Germinal center (tissue), 1 donor: ENCODE data around the gene MFAP1.
"Not testable (repeated sequence)": the region's sequence is repeated elsewhere in the genome, so short reads cannot be mapped to it uniquely, and the experiment has no call there.

Source experiments
- DNase-seq: peaks from one replicate; pipeline ENCODE4 v3.0.0; 2012; ENCODE audit warnings: mixed read lengths, low spot score

The MFAP1 gene

DNA sequence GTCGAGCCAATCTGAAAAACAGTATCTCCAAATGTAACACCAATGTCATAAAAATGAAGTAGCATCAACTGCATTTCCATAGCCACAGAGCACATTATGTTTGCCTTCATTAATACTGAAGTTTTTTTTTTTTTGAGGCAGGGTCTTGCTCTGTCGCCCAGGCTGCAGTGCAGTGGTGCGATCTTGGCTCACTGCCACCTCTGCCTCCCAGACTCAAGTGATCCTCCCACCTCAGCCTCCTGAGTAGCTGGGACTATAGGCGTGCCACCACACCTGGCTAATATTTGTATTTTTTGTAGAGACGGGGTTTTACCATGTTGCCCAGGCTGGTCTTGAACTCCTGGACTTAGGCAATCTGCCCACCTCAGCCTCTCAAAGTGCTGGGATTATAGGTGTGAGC lies 9.4 kb downstream of the MFAP1 start:
- not testable (repeated sequence) for DNase-seq

DNA sequence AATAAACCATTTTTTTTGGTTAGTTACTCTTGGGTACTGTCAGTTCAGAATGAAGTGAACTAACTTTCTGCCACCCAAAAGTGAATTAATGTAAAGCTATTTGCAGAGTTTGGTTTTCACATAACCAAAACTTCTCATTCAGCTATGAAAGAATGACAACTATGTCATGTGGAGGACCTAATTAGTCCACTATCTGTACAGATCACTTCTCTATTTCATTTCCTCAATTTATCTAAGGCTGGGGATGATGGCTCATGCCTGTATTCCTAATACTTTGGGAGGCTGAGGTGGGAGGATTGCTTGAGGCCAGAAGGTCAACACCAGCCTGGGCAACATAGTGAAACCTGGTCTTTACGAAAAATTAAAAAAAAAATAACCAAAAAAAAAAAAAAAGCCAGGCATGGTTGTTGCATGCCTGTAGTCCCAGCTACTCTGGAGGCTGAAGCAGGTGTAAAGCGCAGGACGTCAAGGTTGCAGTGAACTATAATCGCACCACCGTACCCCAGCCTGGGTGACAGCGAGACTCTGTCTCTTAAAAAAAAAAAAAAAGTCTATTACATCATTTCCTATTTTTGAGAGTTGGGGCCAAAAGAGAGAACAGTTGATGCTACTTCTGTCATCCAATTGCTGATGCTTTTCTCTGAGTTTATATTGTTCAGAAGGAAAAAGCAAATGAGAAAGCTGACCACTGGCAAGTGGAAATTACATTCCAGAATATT lies 15.4 kb downstream of the MFAP1 start:
- DNase-seq = peak; percentile 68

DNA sequence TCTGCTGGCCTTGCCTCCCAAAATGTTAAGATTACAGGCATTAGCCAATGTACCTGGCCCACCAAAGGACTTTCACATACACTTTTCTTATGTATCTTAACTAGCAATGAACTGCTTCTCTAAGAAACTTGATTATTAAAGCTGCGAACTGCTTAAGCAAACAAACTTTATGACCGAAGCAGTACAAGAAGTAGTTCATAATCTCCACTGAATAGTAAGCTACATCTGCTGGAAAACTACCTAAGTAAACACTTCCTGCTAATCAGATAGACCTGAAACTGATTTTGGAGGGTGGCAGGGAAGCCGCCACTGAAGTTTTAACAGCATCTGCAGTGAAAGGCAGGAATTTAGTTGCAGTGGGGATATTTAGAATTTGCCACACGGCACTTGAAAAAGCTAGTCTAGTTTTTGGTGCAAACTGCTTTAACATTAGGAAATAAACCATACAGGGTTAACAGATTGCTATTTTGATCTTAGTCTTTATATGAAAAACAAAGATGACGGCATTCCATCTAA lies 16.0 kb downstream of the MFAP1 start:
- DNase-seq = no peak

DNA sequence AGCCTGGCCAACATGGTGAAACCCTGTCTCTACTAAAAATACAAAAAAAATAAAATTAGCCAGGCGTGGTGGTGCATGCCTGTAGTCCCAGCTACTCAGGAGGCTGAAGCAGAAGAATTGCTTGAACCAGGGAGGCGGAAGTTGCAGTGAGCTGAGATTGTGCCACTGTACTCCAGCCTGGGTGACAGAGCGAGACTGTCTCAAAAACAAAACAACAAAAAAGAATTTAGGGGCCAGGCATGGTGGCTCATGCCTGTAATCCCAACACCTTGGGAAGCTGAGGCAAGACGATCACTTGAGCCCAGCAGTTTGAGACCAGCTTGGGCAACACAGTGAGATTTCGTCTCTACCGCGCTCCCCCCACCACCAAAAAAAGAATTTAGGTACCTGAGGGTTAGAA lies 21.8 kb downstream of the MFAP1 start:
- DNase-seq = not testable (repeated sequence)

DNA sequence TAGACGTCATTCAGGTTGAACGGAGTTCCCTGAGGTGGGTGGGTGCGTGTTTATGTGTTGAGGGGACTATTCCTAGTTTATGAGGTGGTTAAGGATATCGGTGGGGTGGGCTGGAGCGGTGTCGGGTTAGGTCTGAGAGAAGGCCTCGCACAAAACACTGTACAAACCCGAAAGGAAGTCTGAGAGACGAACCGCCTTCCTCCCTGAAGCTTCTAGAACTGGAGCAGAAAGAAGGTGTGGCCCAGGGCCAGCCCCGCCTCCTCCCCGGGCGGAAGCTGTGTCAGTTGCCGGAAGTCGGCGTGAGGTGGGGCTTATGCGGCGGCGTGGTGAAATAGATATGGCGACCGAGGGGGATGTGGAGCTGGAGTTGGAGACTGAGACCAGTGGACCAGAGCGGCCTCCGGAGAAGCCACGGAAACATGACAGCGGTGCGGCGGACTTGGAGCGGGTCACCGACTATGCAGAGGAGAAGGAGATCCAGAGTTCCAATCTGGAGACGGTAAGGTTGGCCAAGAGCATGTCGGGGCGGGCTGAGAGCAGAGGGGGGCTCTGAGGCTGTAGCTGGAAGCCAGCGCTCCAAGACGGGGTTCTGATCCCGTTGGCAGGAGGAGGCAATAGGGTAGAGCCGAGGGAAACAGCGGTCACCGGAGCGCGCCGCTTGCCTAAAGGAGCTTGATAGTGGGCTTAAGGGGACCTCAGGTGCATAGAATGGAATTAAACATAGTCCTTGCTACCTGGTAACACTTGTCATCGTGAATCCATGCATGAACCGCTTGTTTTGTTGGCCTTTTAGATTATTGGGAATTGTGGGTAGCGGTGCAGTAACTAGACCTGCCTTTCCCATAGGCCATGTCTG lies 24.0 kb downstream of the MFAP1 start, which contains the start of gene HYPK:
Gene HYPK (plus strand): TSS at position 314 of the 856 bp plus-strand sequence. CDS start 24 bp downstream, at position 338.
- DNase-seq = peak; percentile 87

DNA sequence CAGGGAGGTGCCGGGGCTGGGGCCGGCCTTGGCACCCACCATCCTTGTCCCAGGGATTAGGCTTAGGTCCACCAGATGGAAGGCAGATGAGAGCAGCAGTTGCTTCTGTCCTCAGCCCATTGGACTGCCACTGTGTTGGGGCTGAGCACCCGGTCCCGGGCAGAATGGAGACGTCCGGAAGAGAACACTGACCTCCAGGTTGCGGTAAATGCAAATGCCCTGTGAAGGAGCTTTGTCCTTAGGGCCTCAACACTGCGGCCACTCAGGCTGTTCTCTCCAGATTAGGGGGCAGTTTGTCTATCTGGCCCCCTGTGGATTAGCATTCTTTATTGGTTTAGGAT lies 24.6 kb downstream of the MFAP1 start, which contains the start of gene SERINC4:
Gene SERINC4 (minus strand): TSS at position 276 of the 341 bp plus-strand sequence. CDS start 234 bp downstream, at position 42.
- no peak for DNase-seq

DNA sequence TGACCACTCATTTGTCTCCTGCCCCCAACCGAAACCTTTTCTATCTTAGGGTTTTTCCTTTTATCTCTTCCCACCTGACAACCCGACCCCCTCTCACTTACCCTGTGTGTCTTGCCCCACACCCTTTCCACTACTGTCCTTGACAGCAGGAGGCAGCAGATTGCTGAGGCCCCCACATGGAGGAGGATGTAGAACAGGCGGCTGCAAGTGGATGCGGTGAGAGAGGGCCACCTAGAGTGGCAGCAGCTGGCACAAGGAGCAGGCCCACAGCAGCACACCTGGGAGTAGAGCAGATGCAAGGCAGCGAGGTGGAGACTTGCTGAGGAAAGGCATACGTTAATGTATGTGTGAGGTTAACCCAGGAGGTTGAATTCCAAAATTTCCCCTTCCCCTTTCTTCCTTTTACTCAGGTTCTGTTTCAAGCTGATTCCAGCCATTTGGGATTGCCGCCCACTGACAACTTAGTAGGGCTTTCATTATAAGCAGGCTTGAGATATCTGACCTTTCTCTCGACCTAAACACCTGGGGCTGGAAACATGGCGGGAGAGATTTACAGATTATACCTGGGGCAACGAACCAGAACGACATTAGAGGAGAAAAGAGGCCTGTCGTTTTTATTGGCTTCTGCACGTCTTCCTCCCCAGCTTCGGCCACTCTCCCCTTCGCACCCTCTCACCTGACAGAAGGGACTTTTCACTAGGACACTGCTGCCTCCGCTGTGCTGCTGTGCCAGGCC lies 25.1 kb downstream of the MFAP1 start:
- peak; percentile 41 for DNase-seq

DNA sequence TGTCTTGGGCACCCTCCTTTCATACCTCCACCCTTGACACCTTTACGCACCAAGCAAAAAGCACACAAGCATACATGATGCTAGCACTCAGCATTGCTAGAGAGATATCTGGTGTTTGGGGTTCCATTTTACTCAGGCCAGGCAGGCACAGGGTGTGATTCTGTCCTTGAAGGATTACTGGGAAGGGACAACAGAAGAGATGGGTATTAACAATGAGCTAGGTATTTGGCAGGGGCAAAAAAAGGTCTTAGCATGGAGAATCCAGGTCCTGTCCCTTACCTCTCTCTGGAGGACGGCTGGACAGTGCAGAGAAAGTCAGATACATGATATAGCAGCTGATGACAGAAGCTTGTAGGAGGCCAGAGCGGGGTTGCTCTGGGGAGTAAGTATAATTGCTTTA lies 27.9 kb downstream of the MFAP1 start:
- DNase-seq = no peak

DNA sequence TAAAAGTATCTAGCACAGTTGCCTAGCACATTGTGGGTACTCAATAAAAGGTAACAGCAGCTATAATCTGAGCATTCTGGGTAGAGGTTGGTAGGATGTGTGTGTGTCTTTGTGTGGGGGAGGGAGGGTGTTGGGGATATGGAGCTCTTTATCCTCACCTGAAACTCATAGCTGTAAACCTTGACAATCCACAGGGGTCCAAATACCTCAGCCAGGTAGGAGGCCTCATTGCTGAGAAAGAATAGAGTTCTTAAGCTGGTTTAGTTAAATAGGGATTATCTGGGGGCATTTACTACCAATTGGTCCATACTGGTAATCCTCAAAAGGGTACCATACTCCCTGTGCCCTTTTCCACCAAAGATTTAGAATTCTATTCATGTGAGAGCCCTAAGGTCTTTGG lies 28.5 kb downstream of the MFAP1 start:
- DNase-seq = no peak

DNA sequence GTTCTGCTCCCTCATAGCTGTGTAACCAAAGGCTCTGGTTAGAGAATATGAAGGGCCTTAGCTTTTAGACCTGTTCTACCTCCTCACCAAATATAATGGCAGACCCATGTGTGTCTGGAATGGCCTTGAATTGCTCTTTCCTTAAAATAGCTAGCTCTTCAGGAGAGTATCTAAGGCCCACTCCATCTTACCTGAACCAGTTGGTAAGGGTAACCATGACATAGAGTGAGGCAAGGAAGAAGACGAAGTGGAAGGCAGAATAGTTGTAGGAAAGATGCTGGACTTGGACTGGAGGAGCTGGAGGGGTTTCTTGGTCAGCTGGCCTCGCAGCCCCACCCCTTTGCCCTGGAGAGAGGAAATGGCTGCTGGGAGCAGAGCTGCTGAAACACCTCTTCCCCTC lies 29.3 kb downstream of the MFAP1 start:
- DNase-seq = no peak

DNA sequence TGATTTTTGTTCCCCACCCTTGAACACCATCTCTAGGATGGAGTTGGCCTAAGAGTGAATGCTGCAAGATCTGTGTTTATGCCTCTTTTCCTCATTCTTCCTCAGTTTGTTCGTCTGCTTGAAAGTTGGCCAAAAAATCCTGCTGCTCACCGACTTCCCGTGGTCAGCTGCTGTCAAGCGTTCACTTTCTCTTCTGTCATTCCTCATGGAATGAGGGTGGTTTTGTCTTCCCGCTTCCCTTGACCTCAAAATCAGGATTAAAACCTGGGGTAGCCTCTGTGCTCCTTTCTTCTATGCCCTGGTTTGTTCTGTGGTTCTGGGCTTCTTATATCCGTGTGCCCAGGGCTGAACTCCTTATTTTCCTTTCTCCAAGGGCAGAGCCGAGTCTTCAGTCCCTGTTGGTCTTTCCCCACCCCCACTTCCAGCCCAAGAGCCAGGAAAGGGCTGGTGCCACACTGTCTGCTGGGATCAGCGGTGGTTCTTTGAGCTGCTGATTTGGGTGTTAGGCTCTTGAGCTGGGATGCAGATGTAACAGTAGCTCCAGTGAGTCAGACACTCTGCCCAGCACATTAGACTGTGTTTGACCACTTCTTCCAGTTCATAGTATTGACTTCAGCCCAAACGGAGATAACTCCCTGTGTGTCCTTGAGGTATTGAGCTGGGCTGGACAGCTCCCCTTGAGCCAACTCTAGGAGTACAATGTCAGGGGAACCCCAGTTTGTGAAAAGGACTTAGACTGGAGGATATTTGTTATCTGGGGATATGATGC lies 30.0 kb downstream of the MFAP1 start:
- no peak for DNase-seq

DNA sequence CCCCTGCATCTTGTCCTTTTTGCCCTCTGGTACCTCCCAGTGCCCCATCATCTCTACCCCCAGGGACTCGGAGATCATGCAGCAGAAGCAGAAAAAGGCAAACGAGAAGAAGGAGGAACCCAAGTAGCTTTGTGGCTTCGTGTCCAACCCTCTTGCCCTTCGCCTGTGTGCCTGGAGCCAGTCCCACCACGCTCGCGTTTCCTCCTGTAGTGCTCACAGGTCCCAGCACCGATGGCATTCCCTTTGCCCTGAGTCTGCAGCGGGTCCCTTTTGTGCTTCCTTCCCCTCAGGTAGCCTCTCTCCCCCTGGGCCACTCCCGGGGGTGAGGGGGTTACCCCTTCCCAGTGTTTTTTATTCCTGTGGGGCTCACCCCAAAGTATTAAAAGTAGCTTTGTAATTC lies 30.8 kb downstream of the MFAP1 start:
- DNase-seq = no peak

DNA sequence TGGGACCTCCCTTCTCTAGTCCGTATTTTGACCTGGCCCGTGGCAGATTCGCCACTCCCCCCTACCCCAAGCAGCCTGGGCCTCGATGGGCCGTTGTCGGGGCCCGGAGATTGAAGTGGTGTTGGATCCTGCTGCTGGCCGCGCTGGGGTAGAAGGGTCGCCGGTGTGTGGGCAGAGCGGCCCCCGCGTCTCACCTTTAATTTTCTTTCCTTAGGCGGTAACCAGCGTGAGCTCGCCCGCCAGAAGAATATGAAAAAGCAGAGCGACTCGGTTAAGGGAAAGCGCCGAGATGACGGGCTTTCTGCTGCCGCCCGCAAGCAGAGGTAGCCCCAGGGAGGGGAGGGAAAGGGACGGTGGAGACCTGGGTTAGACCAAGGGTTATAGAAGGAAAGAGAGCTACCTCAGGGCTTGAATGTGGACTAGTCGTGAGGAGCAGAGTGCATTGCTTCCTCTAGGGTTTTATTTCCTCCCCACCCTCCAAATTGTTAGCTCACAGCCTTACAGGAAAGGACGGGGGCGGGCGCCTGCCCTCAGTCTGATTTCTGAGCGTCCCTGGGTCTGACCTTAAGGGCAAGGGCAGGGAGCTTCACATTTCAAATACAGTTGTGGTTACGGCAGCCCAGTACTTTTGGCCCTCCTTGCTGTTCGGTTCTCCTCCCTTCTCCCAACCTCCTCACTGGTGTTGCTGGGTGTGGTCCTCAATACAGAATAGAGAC lies 31.6 kb downstream of the MFAP1 start:
- DNase-seq = peak; percentile 34

DNA sequence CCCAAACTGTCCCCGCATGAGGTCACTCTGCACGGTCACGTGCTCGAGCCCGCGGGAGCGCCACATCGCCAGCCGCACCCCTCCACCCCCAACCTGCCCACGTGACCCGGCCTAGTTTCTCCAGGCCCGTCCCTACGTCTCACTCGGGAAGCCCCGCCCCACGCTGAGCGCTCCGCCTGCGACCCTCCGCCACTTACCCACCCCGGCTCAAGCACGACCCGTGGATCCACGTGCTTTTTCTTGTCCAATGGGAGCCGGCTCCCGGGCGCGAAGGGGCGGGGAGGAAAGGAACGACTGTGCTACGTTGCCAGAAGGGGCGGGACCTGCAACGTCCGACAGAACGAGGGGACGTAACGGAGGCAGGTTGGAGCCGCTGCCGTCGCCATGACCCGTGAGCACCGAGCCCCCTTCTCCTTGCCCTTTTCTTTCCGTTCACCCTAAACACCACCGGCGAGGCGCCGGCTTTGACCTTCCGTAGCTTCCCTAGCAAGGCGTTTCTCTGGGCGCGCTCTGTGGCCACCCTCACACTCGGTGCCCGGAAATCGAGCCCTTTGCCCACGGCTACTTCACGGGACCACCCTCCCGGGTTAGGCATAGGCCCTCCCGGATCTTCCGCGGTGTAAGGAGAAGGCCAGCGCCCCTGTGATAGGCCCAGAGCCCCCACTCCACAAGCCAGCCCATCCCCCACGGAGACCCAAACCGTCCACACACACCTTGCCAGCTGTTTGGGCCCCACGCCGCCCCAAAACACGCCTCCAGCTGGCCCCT lies 32.3 kb downstream of the MFAP1 start, which contains the start of gene SERF2:
Gene SERF2 (plus strand): TSS at position 328 of the 768 bp plus-strand sequence. CDS start 57 bp downstream, at position 385.
- DNase-seq = peak; percentile 99

DNA sequence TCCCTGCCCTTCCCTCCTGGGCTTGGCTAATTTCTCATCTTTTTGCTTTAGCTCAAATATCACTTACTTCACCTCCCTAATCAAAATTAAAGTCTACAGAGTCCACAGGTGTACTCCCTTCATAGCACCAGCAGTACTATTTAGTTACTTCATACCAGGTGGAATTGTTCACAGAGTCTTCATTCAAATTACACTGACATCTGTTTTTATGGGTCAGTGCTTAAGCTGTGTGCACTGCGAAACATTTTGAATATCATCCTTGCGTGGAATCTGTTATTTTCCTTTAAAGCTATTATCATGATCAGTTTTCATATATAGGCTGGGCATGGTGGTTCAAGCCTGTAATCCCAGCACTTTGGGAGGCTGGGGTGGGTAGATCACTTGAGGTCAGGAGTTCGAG lies 35.1 kb downstream of the MFAP1 start:
- DNase-seq = peak; percentile 76

DNA sequence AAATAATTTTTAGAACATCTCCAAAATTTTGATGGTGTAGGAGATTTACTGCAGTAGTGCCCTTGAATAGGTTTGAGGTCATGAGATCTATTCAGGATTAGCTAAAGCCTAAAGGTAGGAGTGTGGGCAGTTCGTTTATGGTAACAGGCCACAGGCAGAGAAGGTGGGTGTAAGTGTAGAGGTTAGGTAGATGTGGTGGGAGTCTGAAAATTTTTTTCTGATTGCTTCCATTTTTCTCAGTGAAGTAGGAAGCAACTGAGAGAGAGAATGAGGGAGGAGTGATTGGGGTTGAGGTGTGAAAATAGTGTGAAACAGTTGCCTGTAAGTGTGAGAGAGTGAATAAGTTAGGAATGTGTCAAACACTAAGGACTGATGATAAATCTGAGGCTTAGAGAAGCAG lies 45.5 kb downstream of the MFAP1 start:
- no peak for DNase-seq

DNA sequence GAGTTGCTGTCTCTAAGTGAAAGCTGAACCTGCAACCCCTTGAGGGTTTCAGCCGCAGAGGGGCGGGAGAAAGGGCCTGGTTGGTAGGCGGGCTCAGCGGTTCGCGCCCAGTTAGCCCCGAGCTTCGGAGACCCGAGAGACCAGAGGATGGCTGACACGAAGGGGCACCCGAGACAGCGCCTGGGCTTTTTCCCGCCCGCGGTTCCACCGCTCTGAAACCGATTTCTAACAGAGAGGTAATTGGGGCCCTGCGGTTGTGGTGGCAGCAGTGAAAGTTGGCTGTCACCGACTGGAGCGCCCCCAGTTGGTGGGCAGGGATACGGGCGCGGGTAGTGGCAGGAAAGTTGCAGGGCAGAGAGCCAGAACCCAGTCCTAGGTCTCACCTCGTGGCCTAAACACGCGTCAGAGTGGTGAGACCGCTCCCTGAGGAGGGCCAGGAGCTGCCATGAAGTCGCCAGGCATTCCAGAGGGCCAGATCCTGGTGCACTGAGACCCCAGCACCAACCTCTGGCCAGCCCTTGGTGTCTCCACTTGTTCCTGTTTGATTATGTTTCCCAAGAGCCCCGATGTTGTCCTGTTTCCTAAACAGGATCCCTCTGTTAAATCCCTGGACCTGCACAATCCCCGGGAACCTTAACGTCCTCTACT lies 47.1 kb downstream of the MFAP1 start:
- peak; percentile 62 for DNase-seq

DNA sequence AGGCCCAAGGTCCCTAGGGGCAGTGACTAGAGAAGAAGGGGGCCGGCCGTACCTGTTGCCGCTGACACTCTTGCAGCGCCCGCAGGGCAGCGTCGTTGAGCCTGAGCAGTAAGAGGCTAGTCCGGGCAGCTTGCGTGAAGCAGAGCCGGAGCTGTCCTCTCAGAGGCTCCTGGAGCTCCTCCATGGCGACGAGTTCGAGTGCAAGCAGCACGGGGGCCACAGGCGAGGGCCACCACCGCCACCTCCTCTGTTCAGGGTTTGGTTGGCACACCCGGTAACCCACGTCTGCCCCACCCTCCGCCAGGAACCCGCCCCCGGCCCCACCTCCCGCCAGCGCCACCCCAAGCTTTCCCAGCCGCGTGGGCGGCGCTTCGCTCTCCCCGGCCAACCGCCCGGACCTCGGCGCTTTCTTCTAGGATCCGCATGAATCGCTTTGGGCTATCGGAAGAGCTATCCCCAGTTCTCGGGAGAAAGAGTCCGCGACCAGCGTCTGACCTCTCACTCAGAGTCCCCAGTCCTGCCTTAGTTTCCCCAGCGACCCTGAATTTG lies 47.7 kb downstream of the MFAP1 start, which contains the start of gene ELL3:
Gene ELL3 (minus strand): TSS at position 249 of the 549 bp plus-strand sequence. CDS start 65 bp downstream, at position 184.
- DNase-seq = peak; percentile 83
